GM19025 (cell line): ENCODE measurements around the gene CDK2AP2.

Source experiments
- ATAC-seq: cut with Tn5 transposase; IDR thresholded peaks from one replicate; pipeline ENCODE4 v1.9.1; 2021; ENCODE audit warnings: mild to moderate bottlenecking, low read depth, moderate library complexity; ENCODE audit not compliant: unreplicated experiment

The CDK2AP2 gene

GRCh38 chr11:67504005-67504949 lies 3.7 kb downstream of the CDK2AP2 start:
- ATAC-seq, result no peak

- no peak for ATAC-seq
Observed at GRCh38 chr11:67503119-67504004, 4.6 kb downstream of the CDK2AP2 start.

GRCh38 chr11:67502328-67502979 lies 5.5 kb downstream of the CDK2AP2 start:
- no peak for ATAC-seq

GRCh38 chr11:67501854-67502253 lies 6.1 kb downstream of the CDK2AP2 start:
- ATAC-seq, result no peak

GRCh38 chr11:67500831-67501715 lies 6.9 kb downstream of the CDK2AP2 start:
- no peak for ATAC-seq

- no peak for ATAC-seq
Observed at GRCh38 chr11:67500484-67500821, 7.5 kb downstream of the CDK2AP2 start.

- no peak for ATAC-seq
Observed at GRCh38 chr11:67499808-67500483, 8.0 kb downstream of the CDK2AP2 start.

- ATAC-seq, result no peak
Observed at GRCh38 chr11:67498544-67498972, 9.4 kb downstream of the CDK2AP2 start.

GRCh38 chr11:67497656-67498291 lies 10.2 kb downstream of the CDK2AP2 start:
- ATAC-seq, result no peak

GRCh38 chr11:67496113-67496512 lies 11.8 kb downstream of the CDK2AP2 start:
- no peak for ATAC-seq

- no peak for ATAC-seq
Observed at GRCh38 chr11:67495234-67496005, 12.5 kb downstream of the CDK2AP2 start.

GRCh38 chr11:67494371-67495233 lies 13.4 kb downstream of the CDK2AP2 start:
- no peak for ATAC-seq

GRCh38 chr11:67493548-67494370 lies 14.2 kb downstream of the CDK2AP2 start:
- ATAC-seq, result no peak

GRCh38 chr11:67492801-67493547 lies 15.0 kb downstream of the CDK2AP2 start:
- ATAC-seq, result no peak

GRCh38 chr11:67492069-67492727 lies 15.8 kb downstream of the CDK2AP2 start:
- ATAC-seq, result no peak
